HL-60 (cell line): ENCODE measurements around the gene TSPAN10.

Source experiments
- GABPA ChIP-seq: IDR thresholded peaks from 2 replicates; pipeline ENCODE4 v1.6.1; 2012; ENCODE audit warnings: low read depth
- POLR2AphosphoS5 ChIP-seq: IDR thresholded peaks from 2 replicates; pipeline ENCODE4 v1.6.1; 2012; ENCODE audit warnings: low read depth
- SPI1 ChIP-seq: IDR thresholded peaks from 2 replicates; pipeline ENCODE4 v1.6.1; 2012; ENCODE audit warnings: low read depth, mild to moderate bottlenecking, borderline replicate concordance
- TF ChIP-seq, protein P1 (sequence below): IDR thresholded peaks from one replicate; pipeline ENCODE4 v1.5.1; 2011; ENCODE audit warnings: low read length, control low read depth, inconsistent platforms; ENCODE audit not compliant: insufficient read depth
- TF ChIP-seq, protein P2 (sequence below): IDR thresholded peaks from 2 replicates; pipeline ENCODE4 v1.6.1; 2012; ENCODE audit warnings: low read depth; ENCODE audit not compliant: insufficient replicate concordance

- TF ChIP-seq, protein P1, sequence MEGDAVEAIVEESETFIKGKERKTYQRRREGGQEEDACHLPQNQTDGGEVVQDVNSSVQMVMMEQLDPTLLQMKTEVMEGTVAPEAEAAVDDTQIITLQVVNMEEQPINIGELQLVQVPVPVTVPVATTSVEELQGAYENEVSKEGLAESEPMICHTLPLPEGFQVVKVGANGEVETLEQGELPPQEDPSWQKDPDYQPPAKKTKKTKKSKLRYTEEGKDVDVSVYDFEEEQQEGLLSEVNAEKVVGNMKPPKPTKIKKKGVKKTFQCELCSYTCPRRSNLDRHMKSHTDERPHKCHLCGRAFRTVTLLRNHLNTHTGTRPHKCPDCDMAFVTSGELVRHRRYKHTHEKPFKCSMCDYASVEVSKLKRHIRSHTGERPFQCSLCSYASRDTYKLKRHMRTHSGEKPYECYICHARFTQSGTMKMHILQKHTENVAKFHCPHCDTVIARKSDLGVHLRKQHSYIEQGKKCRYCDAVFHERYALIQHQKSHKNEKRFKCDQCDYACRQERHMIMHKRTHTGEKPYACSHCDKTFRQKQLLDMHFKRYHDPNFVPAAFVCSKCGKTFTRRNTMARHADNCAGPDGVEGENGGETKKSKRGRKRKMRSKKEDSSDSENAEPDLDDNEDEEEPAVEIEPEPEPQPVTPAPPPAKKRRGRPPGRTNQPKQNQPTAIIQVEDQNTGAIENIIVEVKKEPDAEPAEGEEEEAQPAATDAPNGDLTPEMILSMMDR, result no peak
- TF ChIP-seq POLR2AphosphoS5, result no peak; the same call in 1 of the 2 replicates
- TF ChIP-seq SPI1, result no peak
- TF ChIP-seq GABPA, result no peak
- TF ChIP-seq, protein P2, sequence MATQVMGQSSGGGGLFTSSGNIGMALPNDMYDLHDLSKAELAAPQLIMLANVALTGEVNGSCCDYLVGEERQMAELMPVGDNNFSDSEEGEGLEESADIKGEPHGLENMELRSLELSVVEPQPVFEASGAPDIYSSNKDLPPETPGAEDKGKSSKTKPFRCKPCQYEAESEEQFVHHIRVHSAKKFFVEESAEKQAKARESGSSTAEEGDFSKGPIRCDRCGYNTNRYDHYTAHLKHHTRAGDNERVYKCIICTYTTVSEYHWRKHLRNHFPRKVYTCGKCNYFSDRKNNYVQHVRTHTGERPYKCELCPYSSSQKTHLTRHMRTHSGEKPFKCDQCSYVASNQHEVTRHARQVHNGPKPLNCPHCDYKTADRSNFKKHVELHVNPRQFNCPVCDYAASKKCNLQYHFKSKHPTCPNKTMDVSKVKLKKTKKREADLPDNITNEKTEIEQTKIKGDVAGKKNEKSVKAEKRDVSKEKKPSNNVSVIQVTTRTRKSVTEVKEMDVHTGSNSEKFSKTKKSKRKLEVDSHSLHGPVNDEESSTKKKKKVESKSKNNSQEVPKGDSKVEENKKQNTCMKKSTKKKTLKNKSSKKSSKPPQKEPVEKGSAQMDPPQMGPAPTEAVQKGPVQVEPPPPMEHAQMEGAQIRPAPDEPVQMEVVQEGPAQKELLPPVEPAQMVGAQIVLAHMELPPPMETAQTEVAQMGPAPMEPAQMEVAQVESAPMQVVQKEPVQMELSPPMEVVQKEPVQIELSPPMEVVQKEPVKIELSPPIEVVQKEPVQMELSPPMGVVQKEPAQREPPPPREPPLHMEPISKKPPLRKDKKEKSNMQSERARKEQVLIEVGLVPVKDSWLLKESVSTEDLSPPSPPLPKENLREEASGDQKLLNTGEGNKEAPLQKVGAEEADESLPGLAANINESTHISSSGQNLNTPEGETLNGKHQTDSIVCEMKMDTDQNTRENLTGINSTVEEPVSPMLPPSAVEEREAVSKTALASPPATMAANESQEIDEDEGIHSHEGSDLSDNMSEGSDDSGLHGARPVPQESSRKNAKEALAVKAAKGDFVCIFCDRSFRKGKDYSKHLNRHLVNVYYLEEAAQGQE, result no peak
These were observed 58.8 kb downstream of the TSPAN10 start for GRCh38 chr17:81695801-81696200.
